K562 (cell line): ENCODE data around the gene CLTC. TPM values are rescaled to one million over a fixed set of nuclear protein-coding genes. Genes with fewer than 3 reads are reported as not detected.
A peak's percentile ranks its signal among the peaks of the same experiment; 100 is the strongest.

ENCODE experiments used
- ARID3A ChIP-seq: IDR thresholded peaks from 2 replicates; pipeline ENCODE4 v1.6.1; 2012; ENCODE audit warnings: low read depth, low read length, improper control_type of control experiment, borderline replicate concordance
- ARID4B ChIP-seq: sonication (generic); formaldehyde crosslinking; IDR thresholded peaks from 2 replicates; pipeline ENCODE4 v1.8.0; 2022; ENCODE audit warnings: mild to moderate bottlenecking, missing genetic modification reagents
- CSDE1 ChIP-seq, 2 experiments: fragments of 450-650 bp; IDR thresholded peaks; 2 replicates each; pipeline ENCODE4 v1.6.1; 2016; ENCODE audit warnings: mild to moderate bottlenecking in 1 of 2
- FOXJ2 ChIP-seq: fragments of 200-800 bp; sonication (Bioruptor generic); IDR thresholded peaks from 2 replicates; pipeline ENCODE4 v1.6.1; 2016; ENCODE audit warnings: missing genetic modification characterization, missing compliant biosample characterization
- FOXM1 ChIP-seq, 2 experiments: fragments of 450-650 bp in 1 of 2; sonication (generic) in 1 of 2; formaldehyde crosslinking in 1 of 2; IDR thresholded peaks; 2 replicates each; pipeline versions ENCODE4 v1.6.1 to v1.9.0; 2017 to 2022; ENCODE audit warnings: low read depth in 2 of 2, mild to moderate bottlenecking in 2 of 2, missing genetic modification reagents in 1 of 2, moderate library complexity in 1 of 2
- GMEB1 ChIP-seq: fragments of 250-450 bp; sonication (Bioruptor Pico); IDR thresholded peaks from 2 replicates; pipeline ENCODE4 v1.4.0; 2020; ENCODE audit warnings: mild to moderate bottlenecking
- KLF16 ChIP-seq: IDR thresholded peaks from 2 replicates; pipeline ENCODE4 v1.6.1; 2016; ENCODE audit warnings: antibody characterized with exemption
- MLLT1 ChIP-seq, 2 experiments: fragments of 450-650 bp; IDR thresholded peaks; 2 replicates each; pipeline ENCODE4 v1.6.1; 2016
- MXD1 ChIP-seq: fragments of 250-450 bp; sonication (Bioruptor Pico); IDR thresholded peaks from 2 replicates; pipeline ENCODE4 v1.8.0; 2021; ENCODE audit warnings: borderline replicate concordance, mild to moderate bottlenecking, moderate library complexity; ENCODE audit not compliant: poor library complexity, severe bottlenecking
- RAD51 ChIP-seq: fragments of 450-650 bp; IDR thresholded peaks from 2 replicates; pipeline ENCODE4 v1.7.1; 2016; ENCODE audit warnings: low read depth, mild to moderate bottlenecking, borderline replicate concordance
- SP2 ChIP-seq: IDR thresholded peaks from 2 replicates; pipeline ENCODE4 v1.6.1; 2011; ENCODE audit warnings: mild to moderate bottlenecking, low read depth, low read length, moderate library complexity; ENCODE audit not compliant: poor library complexity, severe bottlenecking; ENCODE audit errors: extremely low read depth
- TEAD2 ChIP-seq: fragments of 450-650 bp; IDR thresholded peaks from 2 replicates; pipeline ENCODE4 v1.6.1; 2016; ENCODE audit warnings: missing genetic modification characterization, control low read depth, missing compliant biosample characterization
- ZFP30 ChIP-seq: fragments of 250-450 bp; sonication (Bioruptor Pico); IDR thresholded peaks from 2 replicates; pipeline ENCODE4 v1.8.0; 2022; ENCODE audit warnings: moderate library complexity, mild to moderate bottlenecking, inconsistent platforms, borderline replicate concordance
- ZNF76 ChIP-seq: fragments of 250-450 bp; sonication (Bioruptor Pico); IDR thresholded peaks from 2 replicates; pipeline ENCODE4 v1.4.0; 2020; ENCODE audit warnings: mild to moderate bottlenecking, moderate library complexity, borderline replicate concordance
- ZNF766 ChIP-seq: fragments of 200-800 bp; sonication (Bioruptor generic); conservative IDR thresholded peaks from 2 replicates; pipeline ENCODE4 v1.6.1; 2016; ENCODE audit warnings: missing genetic modification characterization, missing compliant biosample characterization
- polyA plus RNA-seq, 8 experiments: library from polyadenylated mRNA; depleted of rRNA in 4 of 8; stranded (reverse) in 5 of 8; unstranded in 3 of 8; fragments of >200 nt; fragmentation: Nextera tagmentation in 2 of 8; fragmentation: Illumina TruSeq in 1 of 8; extraction: Ambion mirVana in 2 of 8; extraction: Trizol in 1 of 8; gene quantifications; 2 replicates each; pipeline versions ENCODE4 v1.2.1 to v1.2.3, GENCODE V29; 2011 to 2014; ENCODE audit warnings: inconsistent platforms in 1 of 8, missing spikeins in 1 of 8
- total RNA-seq, 7 experiments: library from RNA; depleted of rRNA in 6 of 7; stranded (reverse); fragments of >200 nt in 6 of 7; fragmentation: Illumina TruSeq in 2 of 7; extraction: Trizol in 2 of 7; gene quantifications; 2 replicates each; pipeline versions ENCODE4 v1.2.1 to v1.2.3, GENCODE V29; 2011 to 2021; ENCODE audit warnings: low replicate concordance in 1 of 7

The CLTC gene
- total and polyA plus RNA-seq, 9 of the 15 experiments (the other 6 are each of a cell fraction or from before 2014, with no cell fraction given): 115 to 267 (median 174) TPM

GRCh38 chr17:59619298-59620063, at the start of gene CLTC (continued):
- TF ChIP-seq GMEB1 (CRISPR knock-in tag) (peak; percentile 79), TEAD2 (tag) (no peak), SP2 (no peak), FOXJ2 (tag) (0 out of 2 replicates have a peak, but pooled peaks have one; percentile 6), KLF16 (peak; percentile 79), MXD1 (CRISPR knock-in tag) (peak; percentile 24), ARID4B (peak; percentile 92), CSDE1 (IDR thresholded peaks at IDR 0.05) (peak in 1 of 2 experiments; percentile 14; a peak in 1 of 4 replicates), ZNF766 (CRISPR knock-in tag) (no peak), ARID3A (no peak), MLLT1 (IDR thresholded peaks at IDR 0.05) (peak in 1 of 2 experiments; percentile 71; a peak in 2 of 4 replicates), FOXM1 (IDR thresholded peaks at IDR 0.05; ENCODE audit: low read depth) (no peak; the same call in 1 of the 2 replicates), FOXM1 (CRISPR knock-in tag; IDR thresholded peaks at IDR 0.05; ENCODE audit: low read depth) (0 out of 2 replicates have a peak, but pooled peaks have one; percentile 86), ZFP30 (CRISPR knock-in tag) (no peak), RAD51 (peak; percentile 93), ZNF76 (CRISPR knock-in tag) (no peak)
